Aorta (tissue), 5 donors: Measurements from ENCODE around the gene CREB5. TPM values are rescaled to one million over a fixed set of nuclear protein-coding genes. Genes with fewer than 3 reads are reported as not detected.

Source experiments
- ATAC-seq: fragments of 200-7000 bp; cut with Tn5 transposase; one replicate; pipeline ENCODE4 v1.9.1; 2022; ENCODE audit warnings: moderate library complexity; ENCODE audit not compliant: low FRiP score
- DNase-seq, 2 donors: peaks; one replicate each; pipeline ENCODE4 v3.0.0-alpha.2; 2020
- H3K27ac ChIP-seq, 2 donors: one replicate each; pipeline ENCODE4 v1.5.1; 2013; ENCODE audit warnings: low read length in 2 of 2, mild to moderate bottlenecking in 2 of 2, moderate library complexity in 2 of 2, control low read depth in 1 of 2, inconsistent platforms in 1 of 2, low read depth in 1 of 2
- H3K27me3 ChIP-seq, 2 donors: one replicate each; pipeline ENCODE4 v1.6.1; 2013; ENCODE audit warnings: control low read depth in 1 of 2, low read length in 1 of 2, mild to moderate bottlenecking in 1 of 2, moderate library complexity in 1 of 2; ENCODE audit not compliant: insufficient read depth in 2 of 2, control insufficient read depth in 1 of 2
- H3K36me3 ChIP-seq, 2 donors: one replicate each; pipeline ENCODE4 v1.6.1; 2013; ENCODE audit warnings: control low read depth in 1 of 2, low read length in 1 of 2, mild to moderate bottlenecking in 1 of 2; ENCODE audit not compliant: insufficient read depth in 2 of 2, control insufficient read depth in 1 of 2
- H3K4me1 ChIP-seq, 2 donors: one replicate each; pipeline ENCODE4 v1.6.1; 2013; ENCODE audit warnings: low read length in 2 of 2, control low read depth in 1 of 2, mild to moderate bottlenecking in 1 of 2, moderate library complexity in 1 of 2; ENCODE audit not compliant: insufficient read depth in 2 of 2, control insufficient read depth in 1 of 2
- H3K4me3 ChIP-seq, 2 donors: one replicate each; pipeline ENCODE4 v1.5.1; 2013; ENCODE audit warnings: low read length in 2 of 2, control low read depth in 1 of 2, mild to moderate bottlenecking in 1 of 2
- H3K9me3 ChIP-seq: one replicate; pipeline ENCODE4 v1.6.1; 2013; ENCODE audit warnings: mild to moderate bottlenecking, low read length; ENCODE audit not compliant: control insufficient read depth
- WGBS, 2 donors: extraction: QIAGEN DNeasy Blood & Tissue Kit; methylation state at CpG; one replicate each; pipeline ENCODE4 v1.1.7; 2013; 5-methylcytosine and 5-hydroxymethylcytosine counted together
- intact Hi-C, 2 donors: fragments of 100-400 bp; cut with DNase I; formaldehyde crosslinking; loops; one replicate each; pipeline versions ENCODE4 v1.14.2 to v1.15.0; 2022
- polyA plus RNA-seq, 2 donors: library from polyadenylated mRNA; stranded (reverse); fragments of 200-250 nt; gene quantifications; one replicate each; pipeline ENCODE4 v1.2.3, GENCODE V29; 2013
- total RNA-seq, 2 donors: library from RNA; stranded (reverse); fragmentation: NEBNext Ultra II Directional; extraction: Animal tissue kit (Norgen Biotek cat#: 25700); gene quantifications; one replicate each; pipeline ENCODE4 v1.2.1, GENCODE V29; 2021
- donor health status: healthy with polysubstance abuse.
- donor health status: Bipolar disorder and iron deficiency.
- donor health status: DM: no; HTN: no; CAD: no.
- donor health status: DM: no; HTN: no; CAD: no.
- donor health status: DM: yes; HTN: yes; CAD: no.

Gene CREB5
- total and polyA plus RNA-seq, 4 donors = 2.6 to 57.1 (median 17.9) TPM

GRCh38 chr7:28708033-28708951 is 296.0 kb downstream of the CREB5 start:
- intact Hi-C loops = no loop called here
- no peaks in the 10 kb centered on the region for H3K9me3 ChIP-seq
- H3K27ac ChIP-seq = no peak overlapping the region
- no peak overlapping the region for H3K4me3 ChIP-seq
- 46 to 64% methylated on average over 15 of the region's 15 CpGs for WGBS, 2 donors
- DNase-seq = no peak
- H3K27me3 ChIP-seq = no peaks in the 10 kb centered on the region
- no peaks in the 10 kb centered on the region for H3K36me3 ChIP-seq
- peaks cover 2 to 7% of the 10 kb centered on the region in 2 donors for H3K4me1 ChIP-seq
- peak; percentile 81 for ATAC-seq

- Histone ChIP-seq H3K9me3 (no peaks in the 10 kb centered on the region), H3K27me3 (no peaks in the 10 kb centered on the region), H3K4me1 (no peaks in the 10 kb centered on the region), H3K4me3 (no peak overlapping the region), H3K27ac (no peak overlapping the region), H3K36me3 (no peaks in the 10 kb centered on the region)
- intact Hi-C loops = no loop called here
- WGBS, 2 donors = 85 to 92% methylated on average over 6 of the region's 6 CpGs
- ATAC-seq = no peak
- no peak for DNase-seq
Measured at GRCh38 chr7:28709748-28710147, 297.4 kb downstream of the CREB5 start.

- no peak for ATAC-seq
- 37 to 41% methylated on average over 3 of the region's 3 CpGs for WGBS, 2 donors
- H3K27ac ChIP-seq = no peak overlapping the region
Measured at GRCh38 chr7:28711114-28711513, 298.8 kb downstream of the CREB5 start.

GRCh38 chr7:28714459-28715120 is 302.3 kb downstream of the CREB5 start:
- H3K27ac ChIP-seq = no peak overlapping the region
- no peaks in the 10 kb centered on the region for H3K9me3 ChIP-seq
- DNase-seq (no peak), ATAC-seq (no peak)
- intact Hi-C loops = no loop called here
- H3K4me3 ChIP-seq = no peak overlapping the region
- H3K36me3 ChIP-seq = no peaks in the 10 kb centered on the region
- H3K4me1 ChIP-seq = no peaks in the 10 kb centered on the region
- H3K27me3 ChIP-seq = no peaks in the 10 kb centered on the region
- WGBS, 2 donors = 51 to 62% methylated on average over 6 of the region's 6 CpGs

More at GRCh38 chr7:28711114-28711513, 298.8 kb downstream of the CREB5 start:
- Histone ChIP-seq H3K36me3 (no peaks in the 10 kb centered on the region), H3K27me3 (no peaks in the 10 kb centered on the region), H3K9me3 (no peaks in the 10 kb centered on the region), H3K4me3 (no peak overlapping the region), H3K4me1 (no peaks in the 10 kb centered on the region)
- intact Hi-C loops = no loop called here
- DNase-seq = no peak

- Histone ChIP-seq H3K36me3 (no peaks in the 10 kb centered on the region), H3K27ac (no peak overlapping the region), H3K4me1 (no peaks in the 10 kb centered on the region), H3K27me3 (no peaks in the 10 kb centered on the region), H3K4me3 (no peak overlapping the region), H3K9me3 (no peaks in the 10 kb centered on the region)
- ATAC-seq = no peak
- DNase-seq = no peak
- intact Hi-C loops = no loop called here
- 95% methylated on average over 3 of the region's 3 CpGs for WGBS, 2 donors
Measured at GRCh38 chr7:28717445-28718054, 305.2 kb downstream of the CREB5 start.

GRCh38 chr7:28718055-28718481 is 305.8 kb downstream of the CREB5 start:
- no peaks in the 10 kb centered on the region for H3K4me1 ChIP-seq
- WGBS, 2 donors = 85 to 92% methylated on average over 9 of the region's 9 CpGs
- no peaks in the 10 kb centered on the region for H3K36me3 ChIP-seq
- intact Hi-C loops = no loop called here
- no peaks in the 10 kb centered on the region for H3K9me3 ChIP-seq
- H3K27me3 ChIP-seq = no peaks in the 10 kb centered on the region
- no peak overlapping the region for H3K4me3 ChIP-seq
- DNase-seq = no peak
- no peak overlapping the region for H3K27ac ChIP-seq
- ATAC-seq = no peak

GRCh38 chr7:28718545-28718944 is 306.2 kb downstream of the CREB5 start:
- DNase-seq = no peak
- no peak for ATAC-seq
- Histone ChIP-seq H3K27me3 (no peaks in the 10 kb centered on the region), H3K4me3 (no peak overlapping the region), H3K9me3 (no peaks in the 10 kb centered on the region), H3K36me3 (no peaks in the 10 kb centered on the region), H3K4me1 (no peaks in the 10 kb centered on the region), H3K27ac (no peak overlapping the region)
- intact Hi-C loops = no loop called here
- WGBS, 2 donors = 83 to 94% methylated on average over 2 of the region's 2 CpGs

- H3K4me3 ChIP-seq = no peak overlapping the region
- no peak overlapping the region for H3K27ac ChIP-seq
- WGBS, 2 donors = 88 to 94% methylated on average over 4 of the region's 4 CpGs
- H3K9me3 ChIP-seq = no peaks in the 10 kb centered on the region
- ATAC-seq (no peak), DNase-seq (no peak)
- no peaks in the 10 kb centered on the region for H3K27me3 ChIP-seq
- intact Hi-C loops = no loop called here
- peaks cover 0 to 4% of the 10 kb centered on the region in 2 donors for H3K4me1 ChIP-seq
- no peaks in the 10 kb centered on the region for H3K36me3 ChIP-seq
Measured at GRCh38 chr7:28722684-28723083, 310.4 kb downstream of the CREB5 start.
